OCI-LY7 (cell line): ENCODE data around the gene CUX1. TPM values are rescaled to one million over a fixed set of nuclear protein-coding genes. Genes with fewer than 3 reads are reported as not detected.
A peak's percentile ranks its signal among the peaks of the same experiment; 100 is the strongest.

Experiments used
- BruUV-seq: library from RNA; stranded (reverse); fragments of 400-500 nt; replicated peaks from 2 replicates; lab custom pipeline; 2021; lab: Mats Ljungman, UMichigan
- CTCF ChIA-PET: fragments of 300-600 bp; sonication (Branson Sonifier 250); formaldehyde crosslinking; loops from one replicate; lab custom pipeline; 2022; ENCODE audit warnings: antibody characterized with exemption; ENCODE audit not compliant: unreplicated experiment; lab: Charles Lee
- POLR2A ChIA-PET: fragments of 300-600 bp; sonication (Branson Sonifier 250); formaldehyde crosslinking; loops from one replicate; lab custom pipeline; 2022; ENCODE audit warnings: antibody characterized with exemption; lab: Charles Lee
- DNase-seq: peaks from one replicate; pipeline ENCODE4 v3.0.0-alpha.2; 2015; ENCODE audit warnings: low spot score
- H2AFZ ChIP-seq: fragments of 200-600 bp; sonication (generic), shearing (Covaris generic); 2 replicates; pipeline ENCODE4 v1.6.1; 2014; ENCODE audit warnings: mild to moderate bottlenecking, antibody characterized with exemption, low read length, moderate library complexity
- H3K27ac ChIP-seq: fragments of 200-600 bp; sonication (generic); 2 replicates; pipeline ENCODE4 v1.5.1; 2014; ENCODE audit warnings: mixed run types, low read depth, mild to moderate bottlenecking, moderate library complexity, low read length, inconsistent platforms; ENCODE audit not compliant: poor library complexity, severe bottlenecking
- H3K36me3 ChIP-seq: fragments of 200-600 bp; sonication (generic); 2 replicates; pipeline ENCODE4 v1.6.1; 2014; ENCODE audit warnings: mild to moderate bottlenecking, antibody characterized with exemption, low read length, moderate library complexity, mixed read lengths; ENCODE audit not compliant: insufficient read depth
- H3K4me1 ChIP-seq: fragments of 200-600 bp; sonication (generic); 2 replicates; pipeline ENCODE4 v1.5.1; 2014; ENCODE audit warnings: mild to moderate bottlenecking, low read length; ENCODE audit not compliant: insufficient read depth, poor library complexity, severe bottlenecking
- H3K4me2 ChIP-seq: fragments of 200-600 bp; sonication (generic); 2 replicates; pipeline ENCODE4 v1.6.1; 2014; ENCODE audit warnings: mild to moderate bottlenecking, low read length
- H3K4me3 ChIP-seq: fragments of 200-600 bp; sonication (generic); 2 replicates; pipeline ENCODE4 v1.5.1; 2014; ENCODE audit warnings: mild to moderate bottlenecking, low read depth, low read length; ENCODE audit not compliant: poor library complexity, severe bottlenecking
- H3K79me2 ChIP-seq: fragments of 200-600 bp; sonication (generic); 2 replicates; pipeline ENCODE4 v1.6.1; 2016; ENCODE audit warnings: low read depth, mild to moderate bottlenecking, low read length, moderate library complexity, mixed read lengths; ENCODE audit not compliant: insufficient read depth
- H3K9me2 ChIP-seq: fragments of 200-600 bp; sonication (generic); 2 replicates; pipeline ENCODE4 v1.6.1; 2016; ENCODE audit warnings: mild to moderate bottlenecking, low read length, mixed read lengths; ENCODE audit not compliant: insufficient read depth
- H3K9me3 ChIP-seq: fragments of 200-600 bp; sonication (generic); 2 replicates; pipeline ENCODE4 v1.6.1; 2014; ENCODE audit warnings: mild to moderate bottlenecking, mixed run types, low read length, mixed read lengths
- H4K20me1 ChIP-seq: fragments of 200-600 bp; sonication (generic); 2 replicates; pipeline ENCODE4 v1.6.1; 2014; ENCODE audit warnings: mild to moderate bottlenecking, antibody characterized with exemption, low read length, moderate library complexity, mixed read lengths; ENCODE audit not compliant: insufficient read depth
- CTCF ChIP-seq: fragments of 200-600 bp; sonication (generic); conservative IDR thresholded peaks from 2 replicates; pipeline ENCODE4 v1.5.1; 2014; ENCODE audit warnings: mild to moderate bottlenecking, antibody characterized with exemption, low read length, moderate library complexity, mixed read lengths
- EZH2phosphoT487 ChIP-seq: fragments of 200-600 bp; sonication (generic); IDR thresholded peaks from 2 replicates; pipeline ENCODE4 v1.6.1; 2018; ENCODE audit warnings: low read depth, borderline replicate concordance, mild to moderate bottlenecking, mixed run types, antibody characterized with exemption, low read length, moderate library complexity, mixed read lengths
- intact Hi-C: fragments of 100-400 bp; cut with micrococcal nuclease; formaldehyde crosslinking; loops from one replicate; pipeline ENCODE4 v1.10.0; 2022; ENCODE audit not compliant: unreplicated experiment
- total RNA-seq, 2 experiments: library from RNA; depleted of rRNA in 1 of 2; stranded (reverse); fragments of >200 nt in 1 of 2; shearing (Covaris generic) in 1 of 2; gene quantifications; 2 replicates each; pipeline ENCODE4 v1.2.3, GENCODE V29; 2014 to 2022

Gene CUX1
- total RNA-seq, 2 experiments from 2014 or later: 143 to 199 TPM

GRCh38 chr7:101869901-101870290 is 52.5 kb downstream of the CUX1 start:
- Histone ChIP-seq H4K20me1 (no peaks in the 10 kb centered on the region), H3K4me1 (peaks cover 100% of the 10 kb centered on the region), H3K79me2 (peaks cover 95% of the 10 kb centered on the region), H3K9me2 (no peaks in the 10 kb centered on the region), H2AFZ (no peak overlapping the region), H3K4me2 (peak overlapping the region; percentile 100), H3K27ac (peak overlapping the region; percentile 97), H3K36me3 (peaks cover 30% of the 10 kb centered on the region), H3K4me3 (peak overlapping the region; percentile 57), H3K9me3 (no peaks in the 10 kb centered on the region)
- ChIA-PET CTCF (interaction anchor here (0.7 to 1.7 kb wide), 7 partner anchors 8 to 116 kb away, joined by 3 to 9 read pairs (median 4); no protein-coding TSS in a partner anchor), POLR2A (interaction anchor here (0.6 to 3.2 kb wide), 19 partner anchors 8 to 361 kb away, joined by 3 to 38 read pairs (median 5); no protein-coding TSS in a partner anchor)
- peak; percentile 90 for DNase-seq
- peak; percentile 59 for TF ChIP-seq CTCF
- no peak for TF ChIP-seq EZH2phosphoT487
- BruUV-seq: no TSS peak
- intact Hi-C loops: loop anchor here (2.0 kb wide), 1 partner anchor 13 kb away; no protein-coding TSS in a partner anchor

GRCh38 chr7:101870361-101871062 is 53.1 kb downstream of the CUX1 start:
- Histone ChIP-seq H3K36me3 (peaks cover 32% of the 10 kb centered on the region), H4K20me1 (no peaks in the 10 kb centered on the region; the same call in 1 of the 2 replicates), H3K4me2 (peak overlapping the region; percentile 100), H3K9me2 (no peaks in the 10 kb centered on the region), H3K79me2 (peaks cover 95% of the 10 kb centered on the region), H2AFZ (no peak overlapping the region), H3K4me3 (peak overlapping the region; percentile 57), H3K4me1 (peaks cover 100% of the 10 kb centered on the region), H3K9me3 (no peaks in the 10 kb centered on the region), H3K27ac (peak overlapping the region; percentile 97)
- ChIA-PET CTCF (interaction anchor here (0.6 to 1.7 kb wide), 4 partner anchors 13 to 116 kb away, joined by 3 to 7 read pairs (median 4); no protein-coding TSS in a partner anchor), POLR2A (interaction anchor here (0.6 to 3.2 kb wide), 23 partner anchors 9 to 367 kb away, joined by 3 to 38 read pairs (median 5); no protein-coding TSS in a partner anchor)
- TF ChIP-seq CTCF (peak; percentile 78), EZH2phosphoT487 (no peak)
- intact Hi-C loops: loop anchor here (1.0 to 2.0 kb wide), 2 partner anchors 14 to 120 kb away; no protein-coding TSS in a partner anchor
- peak; percentile 90 for DNase-seq
- TSS peak; percentile 19 for BruUV-seq
